A549 treated with AZD2906 at 1 μM for 4 hours (cell line): ENCODE data around the gene YY1AP1. TPM values are rescaled to one million over a fixed set of nuclear protein-coding genes. Genes with fewer than 3 reads are reported as not detected.

Experiments
- total RNA-seq: library from RNA; stranded (reverse); fragments of 200-300 nt; extraction: Qiagen RNA extraction; gene quantifications from 5 replicates; pipeline ENCODE4 v1.2.3, GENCODE V29; 2022

The YY1AP1 gene, protein sequence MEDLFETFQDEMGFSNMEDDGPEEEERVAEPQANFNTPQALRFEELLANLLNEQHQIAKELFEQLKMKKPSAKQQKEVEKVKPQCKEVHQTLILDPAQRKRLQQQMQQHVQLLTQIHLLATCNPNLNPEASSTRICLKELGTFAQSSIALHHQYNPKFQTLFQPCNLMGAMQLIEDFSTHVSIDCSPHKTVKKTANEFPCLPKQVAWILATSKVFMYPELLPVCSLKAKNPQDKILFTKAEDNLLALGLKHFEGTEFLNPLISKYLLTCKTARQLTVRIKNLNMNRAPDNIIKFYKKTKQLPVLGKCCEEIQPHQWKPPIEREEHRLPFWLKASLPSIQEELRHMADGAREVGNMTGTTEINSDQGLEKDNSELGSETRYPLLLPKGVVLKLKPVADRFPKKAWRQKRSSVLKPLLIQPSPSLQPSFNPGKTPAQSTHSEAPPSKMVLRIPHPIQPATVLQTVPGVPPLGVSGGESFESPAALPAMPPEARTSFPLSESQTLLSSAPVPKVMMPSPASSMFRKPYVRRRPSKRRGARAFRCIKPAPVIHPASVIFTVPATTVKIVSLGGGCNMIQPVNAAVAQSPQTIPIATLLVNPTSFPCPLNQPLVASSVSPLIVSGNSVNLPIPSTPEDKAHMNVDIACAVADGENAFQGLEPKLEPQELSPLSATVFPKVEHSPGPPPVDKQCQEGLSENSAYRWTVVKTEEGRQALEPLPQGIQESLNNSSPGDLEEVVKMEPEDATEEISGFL
- total RNA-seq, result 44.1 to 45.5 TPM (median 44.3 TPM) in 5 replicates

DNA sequence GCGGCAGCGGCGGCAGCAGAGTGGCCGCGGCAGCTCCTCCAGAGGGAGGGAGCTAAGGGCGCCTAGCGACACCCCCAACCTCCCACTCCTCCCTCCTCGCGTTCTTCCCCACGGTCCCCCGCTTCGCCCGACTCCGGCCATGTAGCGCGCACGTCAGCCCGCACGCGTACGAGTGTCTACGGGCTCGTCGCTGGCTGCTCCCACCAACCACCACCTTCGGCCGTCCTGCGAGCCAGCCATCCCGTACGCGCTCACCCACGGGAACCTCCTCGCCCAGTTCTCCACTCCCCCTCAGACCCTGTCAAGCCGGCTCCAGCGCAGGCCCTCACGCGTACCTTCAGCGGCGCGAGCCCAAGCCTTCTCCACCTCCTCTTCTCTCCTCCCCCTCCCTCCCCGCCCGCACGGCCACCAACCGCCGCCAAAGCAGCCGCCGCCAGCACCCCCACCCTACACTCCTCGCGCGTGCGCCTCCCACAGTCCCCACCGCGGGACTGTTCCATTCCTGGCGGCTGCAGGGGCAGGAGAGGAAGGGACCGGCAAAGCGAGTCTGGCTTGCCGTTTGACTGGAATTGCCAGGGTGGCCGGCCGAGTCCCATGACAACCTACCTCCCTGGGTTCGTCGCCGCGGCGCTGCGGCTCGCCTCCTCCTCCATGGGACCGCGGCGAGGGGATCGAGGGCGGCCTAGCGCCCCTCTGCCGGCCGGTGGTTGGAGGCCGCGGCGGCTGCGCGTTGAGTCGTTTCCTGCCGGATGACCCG lies at the start of gene YY1AP1:
Gene YY1AP1, minus strand, starts transcription at position 451 of the 757 bp plus-strand sequence. CDS start 8,338 bp downstream, outside the sequence.

DNA sequence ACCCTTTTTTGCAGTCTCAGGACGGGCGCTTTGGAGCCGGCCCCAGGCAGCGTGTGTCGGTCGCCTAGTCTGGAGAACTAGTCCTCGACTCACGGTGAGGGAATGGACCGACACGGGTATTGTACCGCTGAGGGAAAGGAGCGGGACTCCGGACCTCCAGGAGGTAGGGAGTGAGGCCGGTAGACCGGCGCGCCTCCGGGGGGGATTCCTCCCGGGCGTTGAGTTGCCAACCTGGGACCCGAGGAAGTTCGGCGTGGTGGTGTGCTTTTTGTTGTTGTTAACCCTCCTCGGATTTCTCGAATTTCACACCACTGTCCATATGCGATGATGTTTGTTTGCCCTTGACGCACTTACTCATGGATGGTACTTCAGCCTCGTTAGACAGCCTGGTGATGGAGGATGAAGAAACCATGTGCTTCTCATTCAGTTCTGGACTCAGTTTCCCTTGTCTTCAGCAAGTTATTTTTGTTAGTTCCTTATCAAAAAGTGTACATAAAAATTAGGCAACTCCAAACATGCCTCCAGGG lies 570 bp upstream of the YY1AP1 start, which contains the start of gene DAP3:
Gene DAP3, plus strand, starts transcription at position 11 of the 527 bp plus-strand sequence. CDS start 20,689 bp downstream, outside the sequence.

DNA sequence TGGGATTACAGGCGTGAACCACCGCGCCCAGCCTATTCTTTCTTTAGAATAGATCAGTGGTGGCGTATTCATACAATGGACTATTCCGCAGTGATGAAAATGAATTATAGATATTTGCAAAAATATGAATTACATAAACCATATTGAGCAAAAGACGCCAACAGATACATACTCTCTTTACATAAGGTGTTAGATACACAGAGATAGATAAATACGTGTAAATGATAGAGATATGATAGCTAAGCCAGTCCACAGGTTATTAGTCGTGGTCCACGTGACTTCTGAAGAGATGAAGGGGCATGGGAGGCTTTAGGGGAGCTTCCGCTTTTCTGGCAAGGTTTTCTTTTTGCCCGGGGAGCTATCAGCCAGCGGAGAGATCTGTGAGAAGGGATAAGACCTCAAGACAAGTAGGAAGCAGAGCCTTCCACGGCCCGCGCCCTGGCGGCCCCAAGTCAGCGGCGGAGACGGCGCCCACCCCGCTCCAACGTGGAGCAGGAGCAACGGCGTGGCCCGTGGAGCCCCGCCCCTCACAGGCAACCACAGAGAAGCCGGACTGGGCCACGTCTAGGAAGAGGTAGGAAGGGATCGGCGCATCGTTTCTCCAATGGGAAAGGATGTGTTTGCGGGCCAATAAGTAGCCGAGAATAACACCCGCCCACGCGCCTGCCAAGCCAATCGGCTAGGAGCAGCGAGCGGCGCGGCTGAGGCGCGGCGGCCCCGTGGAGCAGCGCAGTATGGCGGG lies 78.9 kb downstream of the YY1AP1 start, which contains the start of gene MSTO1:
Gene MSTO1, plus strand, starts transcription at position 704 of the 742 bp plus-strand sequence. Its CDS starts 31 bp downstream, at position 735.

Other genes with a start within 250 kb of the YY1AP1 start
- gene ASH1L, start 126.0 kb downstream of the YY1AP1 start, total RNA-seq, result 8.5 to 11.5 TPM (median 9.8 TPM) in 5 replicates
- gene MSTO1, start 78.6 kb downstream of the YY1AP1 start, total RNA-seq, result 38.5 to 42.4 TPM (median 39.1 TPM) in 5 replicates
- 106 to 133 TPM (median 109 TPM) in 5 replicates for gene DAP3, start 317 bp upstream of the YY1AP1 start, total RNA-seq
- 12.2 to 14.4 TPM (median 13.2 TPM) in 5 replicates for gene GON4L, start 168.4 kb upstream of the YY1AP1 start, total RNA-seq
- 1.00 to 1.4 TPM (median 1.2 TPM) in 5 replicates for gene SYT11, start 170.8 kb upstream of the YY1AP1 start, total RNA-seq
- gene RIT1, start 222.6 kb upstream of the YY1AP1 start, total RNA-seq, result 18.3 to 22.3 TPM (median 20.0 TPM) in 5 replicates
- gene KHDC4, start 245.6 kb upstream of the YY1AP1 start, total RNA-seq, result 18.9 to 21.7 TPM (median 19.2 TPM) in 5 replicates